ENCODE data around the gene SOX1. TPM values are rescaled to one million over a fixed set of nuclear protein-coding genes. Genes with fewer than 3 reads are reported as not detected.

Gene SOX1
- total RNA-seq, 1 experiment from 2014 or later, result not detected

- DNase-seq (ENCODE audit: low read depth), result no peak
These were observed 8.0 kb upstream of the SOX1 start for GRCh38 chr13:112058941-112059340.

GRCh38 chr13:112059457-112060281, 7.3 kb upstream of the SOX1 start:
- no peak for DNase-seq (ENCODE audit: low read depth)

- no peak for DNase-seq (ENCODE audit: low read depth)
These were observed 6.6 kb upstream of the SOX1 start for GRCh38 chr13:112060282-112060830.

GRCh38 chr13:112060899-112061366, 6.0 kb upstream of the SOX1 start:
- no peak for DNase-seq (ENCODE audit: low read depth)

- no peak for DNase-seq (ENCODE audit: low read depth)
These were observed 5.4 kb upstream of the SOX1 start for GRCh38 chr13:112061367-112062061.

- DNase-seq (ENCODE audit: low read depth), result no peak
These were observed 4.8 kb upstream of the SOX1 start for GRCh38 chr13:112062072-112062567.

GRCh38 chr13:112062571-112063570, 4.1 kb upstream of the SOX1 start:
- no peak for DNase-seq (ENCODE audit: low read depth)

GRCh38 chr13:112063807-112064206, 3.1 kb upstream of the SOX1 start:
- DNase-seq (ENCODE audit: low read depth), result no peak

GRCh38 chr13:112064222-112064621, 2.7 kb upstream of the SOX1 start:
- DNase-seq (ENCODE audit: low read depth), result no peak

GRCh38 chr13:112065521-112065866, 1.5 kb upstream of the SOX1 start:
- DNase-seq (ENCODE audit: low read depth), result no peak

- DNase-seq (ENCODE audit: low read depth), result no peak
These were observed 904 bp upstream of the SOX1 start for GRCh38 chr13:112065867-112066623.

GRCh38 chr13:112066624-112067004, 335 bp upstream of the SOX1 start:
- no peak for DNase-seq (ENCODE audit: low read depth)

GRCh38 chr13:112067871-112068539, 1.1 kb downstream of the SOX1 start:
- DNase-seq (ENCODE audit: low read depth), result no peak

GRCh38 chr13:112068540-112069060, 1.7 kb downstream of the SOX1 start:
- DNase-seq (ENCODE audit: low read depth), result no peak

GRCh38 chr13:112069061-112069844, 2.3 kb downstream of the SOX1 start:
- DNase-seq (ENCODE audit: low read depth), result no peak

- DNase-seq (ENCODE audit: low read depth), result no peak
These were observed 2.9 kb downstream of the SOX1 start for GRCh38 chr13:112069845-112070251.

- DNase-seq (ENCODE audit: low read depth), result no peak
These were observed 4.3 kb downstream of the SOX1 start for GRCh38 chr13:112071102-112071722.

- DNase-seq (ENCODE audit: low read depth), result no peak
These were observed 5.0 kb downstream of the SOX1 start for GRCh38 chr13:112071723-112072533.

All from RPMI7951 (cell line).